HG02798 (cell line): ENCODE measurements around the gene DCHS1.

Experiments
- ATAC-seq: cut with Tn5 transposase; IDR thresholded peaks from one replicate; pipeline ENCODE4 v1.9.1; 2021; ENCODE audit warnings: mild to moderate bottlenecking; ENCODE audit not compliant: unreplicated experiment, poor library complexity

DCHS1 gene

GRCh38 chr11:6601041-6601461, 54.6 kb downstream of the DCHS1 start:
- no peak for ATAC-seq

DNA sequence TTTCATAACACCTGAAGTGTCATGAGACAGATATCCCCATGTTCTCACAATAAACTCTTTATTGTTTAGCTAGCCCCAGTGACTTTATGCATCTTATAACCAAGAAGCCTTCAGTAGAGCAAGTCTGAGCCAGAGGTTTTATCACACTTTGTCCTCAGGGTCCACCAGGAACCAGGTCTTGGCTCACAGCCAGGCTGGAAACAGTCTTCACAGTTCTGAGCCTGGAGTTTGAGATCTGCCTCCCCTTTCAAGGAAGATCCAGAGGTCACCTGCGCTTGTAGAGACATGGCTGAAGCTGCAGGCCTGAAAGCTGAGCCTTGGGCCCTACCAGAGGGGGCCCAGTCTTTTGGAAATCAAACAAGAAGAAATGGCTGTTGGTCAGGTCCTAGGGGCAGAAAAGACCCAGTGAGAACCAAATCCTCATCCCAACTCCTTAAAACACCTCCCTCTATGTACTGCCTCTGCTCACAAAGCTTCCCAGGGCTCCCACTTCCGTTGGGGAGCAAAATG, 55.7 kb downstream of the DCHS1 start:
- no peak for ATAC-seq

- ATAC-seq = no peak
These were observed 56.2 kb downstream of the DCHS1 start for GRCh38 chr11:6599449-6599848.

DNA sequence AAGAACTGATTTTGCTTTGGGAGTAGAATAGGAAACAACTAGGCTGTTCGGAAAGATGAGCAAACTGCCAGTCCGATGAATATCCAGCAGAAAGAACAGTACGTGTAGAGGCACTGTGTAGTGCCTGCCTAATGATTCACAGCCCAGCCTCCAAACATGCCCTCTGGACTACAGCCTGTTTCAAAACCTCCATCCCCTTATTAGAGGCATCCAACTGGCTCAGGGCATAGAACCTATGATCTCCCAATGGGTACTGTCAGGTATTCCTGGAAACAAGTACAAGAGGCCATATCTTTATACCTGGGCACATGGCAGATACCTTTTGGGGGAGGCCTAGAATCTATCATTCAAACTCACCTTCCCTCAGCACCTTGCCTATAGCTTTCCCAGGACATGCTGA, 57.1 kb downstream of the DCHS1 start:
- no peak for ATAC-seq

DNA sequence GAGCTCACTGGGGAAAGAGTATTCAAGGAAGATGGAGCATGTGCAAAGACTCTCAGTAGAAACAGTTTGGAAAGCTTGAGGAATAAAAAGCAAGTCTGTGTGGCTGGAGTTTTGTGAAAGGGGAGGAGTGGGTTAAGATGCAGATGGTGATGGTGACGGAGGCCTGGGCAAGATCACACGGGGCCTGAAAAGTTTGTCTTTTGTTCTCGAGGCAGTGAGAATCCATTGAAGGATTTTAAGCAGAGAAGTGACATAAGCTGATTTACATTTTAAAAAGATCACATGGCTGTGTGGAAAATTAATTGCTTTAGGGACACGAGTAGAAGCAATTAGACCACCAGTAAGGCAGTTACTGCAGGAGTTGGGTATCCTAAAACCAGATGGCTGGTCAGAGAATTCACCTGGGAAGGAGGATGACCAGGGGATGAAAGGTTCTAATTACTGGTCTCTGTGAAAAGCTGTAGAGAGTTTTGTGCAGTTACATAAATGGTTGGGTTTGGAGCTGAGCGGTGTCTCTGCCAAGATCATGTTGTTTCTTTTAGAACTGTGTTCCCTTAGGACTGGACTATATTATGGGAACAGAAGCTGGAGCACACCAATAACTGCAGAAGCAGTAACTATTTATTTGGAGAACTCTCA, 59.3 kb downstream of the DCHS1 start:
- ATAC-seq = no peak

DNA sequence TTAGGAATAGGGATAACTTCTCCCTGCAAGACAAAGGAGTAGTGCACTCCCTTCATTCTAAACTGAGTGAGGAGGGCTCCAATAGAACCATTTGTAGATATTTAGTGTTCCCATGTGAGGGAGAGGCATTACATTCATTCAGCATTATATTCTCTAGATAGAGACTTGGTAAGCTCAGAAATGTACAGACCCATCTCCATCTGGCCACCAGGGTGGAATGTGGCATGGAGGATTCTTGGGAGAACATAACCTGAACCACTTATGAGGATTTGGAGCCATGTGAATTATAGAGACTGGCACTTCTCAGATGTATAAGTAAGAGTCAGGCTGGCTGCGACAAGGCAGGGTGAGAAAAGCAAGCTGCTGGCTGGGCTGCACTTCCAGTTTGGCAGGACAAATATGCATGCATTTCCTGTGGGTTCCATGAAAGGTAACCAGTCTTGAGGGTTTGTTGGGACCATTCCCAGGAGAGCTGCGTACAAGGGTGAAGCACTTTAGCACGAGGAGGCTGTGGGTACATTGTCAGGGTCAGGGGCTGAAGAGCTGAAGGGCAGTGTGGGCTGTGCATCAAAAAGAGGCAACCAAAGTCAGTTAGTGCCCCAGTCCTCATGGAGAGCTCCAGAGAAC, 61.4 kb downstream of the DCHS1 start:
- no peak for ATAC-seq

DNA sequence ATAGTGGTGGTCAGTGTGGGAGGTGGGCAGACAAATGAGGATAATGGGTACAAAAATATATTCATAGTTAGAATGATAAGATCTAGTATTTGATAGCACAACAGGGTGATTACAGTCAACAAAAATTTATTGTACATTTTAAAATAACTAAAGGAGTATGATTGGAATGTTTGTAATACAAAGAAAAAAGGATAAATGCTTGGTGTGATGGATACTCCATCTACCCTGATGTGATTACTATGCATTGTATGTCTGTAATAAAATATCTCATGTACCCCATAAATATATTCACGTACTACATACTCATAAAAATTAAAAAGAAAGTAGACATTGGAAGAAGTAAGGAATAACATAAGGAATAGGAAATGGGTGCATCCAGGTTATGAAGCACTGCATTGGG, 67.6 kb downstream of the DCHS1 start:
- no peak for ATAC-seq

- no peak for ATAC-seq
These were observed 68.2 kb downstream of the DCHS1 start for GRCh38 chr11:6587360-6587953.

GRCh38 chr11:6586434-6587359, 68.9 kb downstream of the DCHS1 start:
- ATAC-seq = no peak

DNA sequence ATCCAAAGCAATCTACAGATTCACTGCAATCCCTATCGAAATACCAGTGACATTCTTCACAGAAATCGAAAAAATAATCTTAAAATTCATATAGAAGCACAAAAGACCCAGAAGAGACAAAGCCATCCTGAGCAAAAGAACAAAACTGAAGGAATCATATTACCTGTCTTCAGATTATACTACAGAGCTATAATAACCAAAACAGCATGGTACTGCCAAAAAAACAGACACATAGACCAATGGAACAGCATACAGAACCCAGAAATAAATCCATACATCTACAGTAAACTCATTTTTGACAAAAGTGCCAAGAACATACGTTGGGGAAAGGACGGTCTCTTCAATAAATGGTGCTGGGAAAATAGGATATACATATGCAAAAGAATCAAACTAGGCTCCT, 71.1 kb downstream of the DCHS1 start:
- ATAC-seq = no peak

- ATAC-seq = no peak
These were observed 72.0 kb downstream of the DCHS1 start for GRCh38 chr11:6583584-6583983.

DNA sequence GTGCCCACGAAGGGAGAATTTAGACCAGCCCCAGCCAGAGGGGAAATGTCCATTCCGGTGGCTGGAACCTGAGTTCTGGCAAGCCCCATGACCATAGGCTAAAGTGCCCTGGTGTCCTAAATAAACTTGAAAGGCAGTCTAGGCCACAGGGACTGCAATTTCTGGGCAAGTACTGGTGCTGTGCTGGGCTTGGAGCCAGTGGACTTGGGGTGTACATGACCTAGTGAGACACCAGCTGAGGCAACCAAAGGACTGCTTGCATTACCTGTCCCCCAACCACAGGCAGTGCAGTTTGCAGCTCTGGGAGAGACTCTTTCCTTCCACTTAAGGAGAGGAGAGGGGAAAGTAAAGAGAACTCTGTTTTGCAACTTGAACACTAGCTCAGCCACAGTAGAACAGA, 75.9 kb downstream of the DCHS1 start:
- no peak for ATAC-seq

- no peak for ATAC-seq
These were observed 77.5 kb downstream of the DCHS1 start for GRCh38 chr11:6578134-6578533.

- ATAC-seq = no peak
These were observed 78.9 kb downstream of the DCHS1 start for GRCh38 chr11:6576471-6577373.

- no peak for ATAC-seq
These were observed 80.5 kb downstream of the DCHS1 start for GRCh38 chr11:6574816-6575715.

DNA sequence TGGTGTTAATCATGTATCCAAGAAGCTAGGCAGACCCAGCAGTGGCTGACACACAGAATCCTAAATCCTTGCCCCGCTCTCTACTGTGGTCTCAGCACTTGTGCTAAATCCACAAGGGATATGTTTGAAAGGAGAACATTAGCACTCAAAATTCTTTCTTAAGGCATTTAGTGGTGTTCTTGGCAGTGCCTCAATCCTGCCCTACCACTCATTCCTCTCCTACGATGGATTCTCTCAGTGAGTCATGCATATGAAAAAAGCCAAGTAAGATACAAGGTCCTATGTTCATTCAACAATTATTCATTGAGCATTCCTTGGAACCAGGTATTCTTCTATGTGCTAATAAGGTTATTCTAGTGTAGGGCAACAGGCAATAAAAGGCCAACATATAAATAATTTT, 83.4 kb downstream of the DCHS1 start:
- no peak for ATAC-seq

- ATAC-seq = no peak
These were observed 84.1 kb downstream of the DCHS1 start for GRCh38 chr11:6571434-6572008.
